Stimulated activated CD4-positive, alpha-beta T cell treated with anti-CD3 and anti-CD28 coated beads, Interleukin-1b, Interleukin-23, amount 100 ng/mL, for 4 hours (primary cell): Measurements from ENCODE around the gene PLIN5.
A peak's percentile ranks its signal among the peaks of the same experiment; 100 is the strongest.
"Not testable (repeated sequence)": the region's sequence is repeated elsewhere in the genome, so short reads cannot be mapped to it uniquely, and the experiment has no call there.

Experiments used
- DNase-seq, 2 donors: peaks; one replicate each; pipeline ENCODE4 v3.0.0-alpha.2; 2020; ENCODE audit warnings: low read depth in 2 of 2

PLIN5 gene

DNA sequence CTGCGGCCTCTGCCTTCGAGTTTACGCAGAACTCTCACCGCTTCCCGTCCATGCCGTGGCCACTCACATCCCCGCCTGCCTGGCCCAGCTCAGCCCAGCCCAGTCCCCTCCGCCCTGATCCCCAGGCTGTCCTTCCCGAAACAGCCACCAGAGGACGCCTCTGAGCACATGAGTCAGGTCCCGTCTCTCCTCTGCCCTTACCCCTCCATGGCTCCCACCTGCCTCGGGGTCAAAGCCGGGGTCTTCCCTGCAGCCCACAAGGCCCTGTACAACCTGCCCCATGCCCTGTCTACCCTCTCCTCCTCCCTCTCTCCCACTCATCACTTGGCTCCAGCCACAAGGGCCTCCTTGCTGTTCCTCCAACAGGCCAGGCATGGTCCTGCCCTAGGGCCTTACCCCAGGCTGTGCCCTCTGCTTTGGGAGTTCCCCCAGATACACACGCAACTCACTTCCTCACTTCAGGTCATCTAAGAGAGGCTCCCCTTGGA is 32.6 kb upstream of the PLIN5 start:
- DNase-seq = peak; percentile 50 to 53

DNA sequence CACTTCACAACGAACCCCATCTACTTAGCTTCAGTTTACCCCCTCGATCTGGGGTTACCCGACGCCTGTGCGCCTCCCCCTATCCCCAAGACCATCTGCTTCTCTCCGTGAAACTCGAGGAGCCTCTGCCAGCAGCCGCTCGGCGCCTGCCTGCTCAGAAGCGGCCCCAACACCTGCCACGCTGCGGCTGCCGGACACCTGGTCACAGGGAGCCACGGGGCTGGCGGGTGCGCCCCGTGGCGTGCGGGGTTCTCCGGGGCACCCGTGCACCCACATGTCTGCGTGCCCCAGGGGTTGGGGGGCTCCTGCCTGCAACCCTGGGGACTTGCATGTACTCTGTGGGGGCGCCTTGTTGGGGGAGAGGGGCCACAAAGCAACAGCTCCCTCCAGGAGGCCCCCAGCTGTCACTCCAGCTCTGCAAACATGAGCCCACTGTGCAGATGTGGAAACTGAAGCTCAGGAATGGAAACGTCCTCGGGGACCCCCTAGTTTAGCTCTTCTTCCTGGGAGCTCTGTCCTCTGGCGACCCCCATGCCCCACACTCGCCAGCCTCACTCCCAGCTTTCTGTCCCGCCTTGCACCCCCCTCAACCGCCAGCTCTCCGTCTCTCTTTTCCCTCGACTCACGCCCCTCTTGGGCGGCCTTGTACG is 31.5 kb upstream of the PLIN5 start:
- DNase-seq = no peak

DNA sequence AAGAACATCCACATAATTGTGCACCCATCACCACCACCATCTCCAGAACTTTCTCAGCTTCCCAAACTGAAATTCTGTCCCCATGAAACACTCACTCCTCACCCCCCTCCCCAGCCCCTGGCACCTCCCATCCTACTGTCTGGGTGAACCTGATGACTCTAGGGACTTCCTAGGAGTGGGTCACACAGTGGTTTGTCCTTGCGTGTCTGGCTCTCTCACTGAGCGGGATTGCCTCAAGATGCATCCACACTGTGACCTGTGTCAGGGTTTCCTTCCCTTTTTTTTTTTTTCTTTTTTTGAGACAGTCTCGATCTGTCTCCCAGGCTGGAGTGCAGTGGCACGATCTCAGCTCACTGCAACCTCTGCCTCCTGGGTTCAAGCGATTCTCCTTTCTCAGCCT is 28.5 kb upstream of the PLIN5 start:
- not testable (repeated sequence) for DNase-seq

DNA sequence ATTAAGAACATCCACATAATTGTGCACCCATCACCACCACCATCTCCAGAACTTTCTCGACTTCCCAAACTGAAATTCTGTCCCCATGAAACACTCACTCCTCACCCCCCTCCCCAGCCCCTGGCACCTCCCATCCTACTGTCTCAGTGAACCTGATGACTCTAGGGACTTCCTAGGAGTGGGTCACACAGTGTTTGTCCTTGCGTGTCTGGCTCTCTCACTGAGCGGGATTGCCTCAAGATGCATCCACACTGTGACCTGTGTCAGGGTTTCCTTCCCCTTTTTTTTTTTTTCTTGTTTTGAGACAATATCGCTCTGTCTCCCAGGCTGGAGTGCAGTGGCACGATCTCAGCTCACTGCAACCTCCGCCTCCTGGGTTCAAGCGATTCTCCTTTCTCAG is 27.1 kb upstream of the PLIN5 start:
- not testable (repeated sequence) for DNase-seq

DNA sequence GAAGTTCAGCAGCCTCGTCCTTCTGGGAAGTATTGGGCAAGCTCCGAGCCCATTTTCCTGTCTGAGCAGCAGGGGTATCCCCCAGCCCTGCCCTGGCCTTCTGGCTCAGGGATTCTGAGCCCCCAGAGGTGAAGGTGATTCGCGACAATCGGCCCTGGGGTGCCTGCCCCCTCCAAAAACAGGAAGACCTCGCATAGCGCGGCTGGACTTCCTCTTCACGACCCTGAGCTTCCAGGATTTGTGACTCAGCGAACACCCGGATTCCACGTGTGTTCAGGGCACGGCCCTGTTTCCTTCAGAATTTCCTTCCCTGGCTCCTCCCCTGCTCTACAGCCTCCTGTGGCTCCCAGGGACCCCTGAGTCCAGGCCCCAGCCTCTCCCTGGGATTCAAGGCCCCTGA is 24.5 kb upstream of the PLIN5 start, which contains the start of gene SEMA6B:
SEMA6B (minus strand) TSS at position 116 of the 400 bp plus-strand sequence. CDS start 1,227 bp downstream, outside the sequence.
- DNase-seq = no peak

DNA sequence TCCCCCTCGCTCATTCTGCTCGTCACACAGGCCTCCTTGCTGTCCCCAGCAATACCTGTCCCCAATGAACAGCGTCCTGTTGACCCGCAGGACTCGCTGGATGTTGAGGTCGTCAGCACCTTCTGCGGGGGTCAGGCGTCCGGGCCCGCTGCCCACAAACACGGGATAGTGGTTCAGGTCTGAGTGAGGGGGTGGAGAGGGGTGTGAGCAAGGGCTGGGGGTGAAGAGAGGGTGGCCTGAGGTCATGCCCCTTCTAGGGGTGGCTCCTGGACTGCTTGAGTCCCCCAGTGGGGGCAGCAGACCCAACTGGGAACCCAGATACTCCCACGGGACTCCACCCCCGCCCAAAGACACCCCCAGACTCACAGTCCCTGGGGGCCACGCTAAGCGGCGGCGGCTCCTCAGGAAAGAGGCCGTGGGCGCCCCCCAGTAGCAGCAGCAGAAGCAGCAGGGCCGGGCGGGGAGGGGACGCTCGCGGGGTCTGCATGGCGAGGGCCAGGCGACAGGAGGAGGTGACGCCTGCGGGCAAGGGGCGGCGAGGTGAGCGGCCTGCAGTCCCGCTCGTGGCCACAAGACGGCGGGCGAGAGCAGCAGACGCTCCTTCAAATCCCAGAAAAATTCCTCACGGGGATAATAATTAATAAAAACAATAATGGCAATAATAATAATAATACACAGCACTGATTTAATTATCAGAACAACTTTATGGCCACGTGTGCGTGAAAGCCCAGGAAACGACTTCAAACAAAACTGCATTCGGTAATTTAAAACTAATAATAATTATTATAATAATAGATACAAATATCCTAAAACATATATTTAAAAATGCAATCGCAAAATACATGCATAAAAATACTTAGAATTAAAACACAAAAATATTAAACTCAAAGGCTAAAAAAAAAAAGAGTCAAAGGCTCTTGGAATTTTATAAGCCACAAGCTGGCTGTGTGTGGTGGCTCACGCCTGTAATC is 23.2 kb upstream of the PLIN5 start:
- DNase-seq = peak; percentile 15 to 38

DNA sequence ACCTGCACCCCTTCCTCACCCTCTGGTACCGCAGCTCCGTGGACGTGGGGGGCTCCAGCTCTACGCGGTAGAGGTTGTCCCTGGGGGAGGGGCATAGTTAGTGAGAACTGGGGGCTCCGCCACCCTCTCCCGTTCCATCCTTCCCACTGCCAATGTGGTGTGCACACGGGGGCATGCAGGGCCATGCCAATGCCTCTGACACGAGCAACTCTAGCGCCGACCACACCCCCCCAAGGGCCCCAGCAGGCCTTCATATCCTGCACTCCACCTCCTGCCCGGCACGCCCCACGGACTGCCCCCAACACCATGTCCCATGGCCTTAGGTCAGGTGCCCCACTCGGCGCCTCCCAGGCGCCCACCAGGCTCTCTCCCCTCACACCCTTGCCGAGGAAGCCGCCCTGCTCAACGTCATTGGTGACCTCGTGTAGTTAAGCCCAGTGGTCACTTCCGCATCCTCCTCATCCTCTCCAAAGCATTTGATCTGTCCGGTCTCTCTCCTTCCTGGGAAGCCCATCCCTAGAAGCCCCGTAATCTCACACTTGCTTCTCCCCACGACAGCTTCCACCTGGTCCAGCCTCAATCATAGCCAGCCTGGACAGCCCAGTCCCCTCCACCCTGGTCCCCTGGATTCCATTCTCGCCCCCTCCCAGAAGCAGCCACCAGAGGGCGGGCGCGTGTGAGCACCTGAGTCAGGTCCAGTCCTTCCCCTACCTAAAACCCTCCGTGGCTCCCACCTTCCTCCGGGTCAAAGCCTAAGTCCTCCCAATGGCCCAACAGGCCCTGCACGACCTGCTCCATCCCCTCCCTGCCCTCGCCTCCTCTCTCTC is 22.3 kb upstream of the PLIN5 start:
- peak in 1 of 2 donors; percentile 13 for DNase-seq

DNA sequence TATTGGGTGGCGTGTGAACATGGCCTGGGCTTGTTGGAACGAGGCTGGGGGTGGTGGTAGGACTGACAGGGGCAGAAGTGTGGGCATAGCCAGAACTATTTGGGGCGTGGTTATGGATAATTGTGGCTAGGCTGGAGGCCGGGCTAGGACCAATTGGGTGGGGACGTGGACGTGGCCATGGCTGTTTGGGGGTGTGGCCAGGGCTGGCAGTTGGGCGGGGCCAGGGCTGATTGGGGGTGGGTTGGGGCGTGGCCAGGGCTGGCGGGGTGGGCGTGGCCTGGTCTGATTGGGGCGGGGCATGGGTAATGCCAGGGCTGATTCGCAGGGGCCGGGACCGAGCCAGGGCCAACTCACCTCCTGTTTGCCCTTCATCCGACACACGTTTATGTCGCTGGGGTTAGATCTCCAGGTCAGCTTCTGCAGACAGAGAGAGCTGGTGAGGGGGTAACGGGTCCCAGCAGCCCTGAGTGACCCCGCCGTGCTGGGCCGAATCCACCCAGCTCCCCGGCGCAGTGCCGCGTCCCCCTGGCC is 21.6 kb upstream of the PLIN5 start:
- DNase-seq = peak in 1 of 2 donors; percentile 20

DNA sequence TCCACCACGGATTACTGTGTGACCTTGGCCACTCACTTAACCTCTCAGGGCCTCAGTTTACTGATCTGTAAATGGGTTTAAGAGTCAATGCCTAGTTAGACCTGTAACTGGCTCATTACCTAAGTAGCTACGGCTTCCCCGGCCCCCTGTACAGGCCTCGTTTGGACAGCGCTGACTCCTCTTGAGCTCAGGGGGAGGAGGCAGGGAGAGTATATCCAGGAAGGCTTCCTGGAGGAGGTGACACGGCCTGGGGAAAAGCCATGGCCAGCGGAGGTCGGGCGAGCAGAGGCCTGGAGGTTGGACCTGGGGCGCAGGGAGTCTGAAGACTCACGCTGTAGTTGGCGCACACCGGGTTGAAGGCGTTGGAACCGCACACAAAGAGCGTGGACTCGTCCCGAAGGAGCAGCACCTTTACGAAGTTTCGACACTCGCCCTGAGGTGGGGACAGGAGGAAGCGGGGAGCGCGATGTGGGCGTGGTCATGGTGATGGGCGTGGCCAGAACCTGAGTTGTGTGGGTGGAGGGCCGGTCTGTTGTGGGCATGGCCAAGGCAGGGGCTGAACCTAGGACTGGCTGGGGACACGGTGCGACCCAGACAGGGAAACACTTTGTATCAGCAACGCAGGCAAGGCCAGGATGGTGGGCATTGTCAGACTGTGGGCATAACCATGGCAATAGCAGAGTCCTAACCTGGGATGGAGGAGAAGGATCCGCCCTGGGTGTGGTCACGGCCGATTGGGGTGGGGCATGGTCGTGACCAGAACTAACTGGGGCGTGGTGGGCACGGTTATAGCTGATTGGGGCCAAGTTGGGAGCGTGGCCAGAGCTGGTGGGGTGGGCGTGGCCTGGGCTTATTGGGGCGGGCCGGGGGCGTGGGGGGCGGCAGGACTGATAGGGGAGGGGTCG is 20.9 kb upstream of the PLIN5 start:
- no peak for DNase-seq

DNA sequence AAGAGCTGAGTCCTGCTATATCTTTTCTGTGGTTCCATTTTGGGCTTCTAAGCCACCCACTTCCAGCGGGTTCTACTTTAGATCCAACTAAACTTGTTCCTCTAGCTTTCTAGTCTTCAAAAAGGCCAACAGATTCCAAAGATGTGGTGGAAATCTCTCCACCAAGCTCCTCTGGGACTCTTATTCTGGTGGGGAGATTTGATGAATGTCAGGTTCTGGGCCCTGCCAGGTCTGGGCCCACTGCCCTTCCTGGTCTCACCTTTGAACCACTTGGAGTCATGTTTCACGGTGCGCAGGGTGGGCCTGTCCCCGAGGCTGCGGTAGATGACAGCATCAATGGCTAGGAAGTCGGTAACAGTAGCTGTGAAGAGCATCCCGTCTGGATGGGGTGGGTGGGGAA is 19.7 kb upstream of the PLIN5 start:
- DNase-seq = no peak

DNA sequence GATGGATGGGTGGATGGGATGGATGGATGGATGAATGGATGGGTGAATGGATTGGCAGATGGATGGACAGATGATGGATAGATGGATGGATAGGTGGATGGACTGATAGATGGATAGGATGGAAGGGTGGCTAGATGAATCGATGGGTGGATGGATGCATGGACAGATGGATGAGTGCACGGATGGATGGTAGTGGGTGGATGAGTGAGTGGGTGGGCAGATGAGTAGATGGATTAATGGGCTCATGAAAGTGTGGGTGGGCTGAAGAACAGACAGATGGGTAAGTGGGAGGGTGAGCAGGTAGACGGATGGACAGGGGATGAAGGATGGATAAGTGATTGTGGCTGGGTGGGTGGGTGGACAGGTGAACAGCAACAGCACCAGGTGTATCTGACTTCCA is 18.8 kb upstream of the PLIN5 start:
- no peak for DNase-seq

DNA sequence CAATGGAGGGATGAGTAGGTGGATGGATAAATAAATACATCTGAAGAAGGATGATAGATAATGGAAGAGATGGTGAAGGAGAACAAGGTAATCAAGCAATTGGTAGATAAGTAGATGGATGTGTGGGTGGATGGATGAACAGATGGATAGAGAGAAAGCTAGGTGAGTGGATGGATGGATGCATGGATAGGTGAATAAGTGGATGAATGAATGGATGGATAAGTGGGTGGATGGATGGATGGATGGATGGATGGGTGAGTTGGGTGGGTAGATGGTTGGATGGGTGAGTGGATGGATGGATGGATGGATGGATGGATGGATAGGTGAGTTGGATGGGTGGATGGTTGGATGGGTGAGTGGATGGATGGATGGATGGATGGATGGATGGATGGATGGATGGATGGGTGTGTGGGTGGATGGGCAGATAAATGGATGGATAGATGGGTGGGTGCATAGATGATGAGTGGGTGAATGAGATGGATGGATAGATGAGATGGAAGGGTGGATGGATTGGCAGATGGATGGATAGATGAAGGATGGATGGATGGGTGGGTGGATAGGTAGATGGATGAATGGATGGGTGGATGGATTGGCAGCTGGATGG is 18.2 kb upstream of the PLIN5 start:
- no peak for DNase-seq

DNA sequence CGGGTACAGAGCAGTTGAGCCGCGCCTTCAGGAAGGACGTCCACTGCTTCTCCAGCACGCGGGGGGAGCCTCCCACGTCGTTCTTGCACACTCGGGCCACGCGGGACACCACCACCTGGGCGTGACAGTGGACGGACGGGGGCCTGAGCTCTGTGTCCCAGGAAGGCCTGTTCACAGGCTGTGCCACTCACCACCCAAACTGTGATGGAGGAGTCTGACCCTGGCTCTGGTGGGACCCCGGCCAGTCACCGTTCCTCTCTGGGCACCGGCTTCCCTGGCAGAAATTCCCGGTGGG is 17.4 kb upstream of the PLIN5 start:
- no peak for DNase-seq

DNA sequence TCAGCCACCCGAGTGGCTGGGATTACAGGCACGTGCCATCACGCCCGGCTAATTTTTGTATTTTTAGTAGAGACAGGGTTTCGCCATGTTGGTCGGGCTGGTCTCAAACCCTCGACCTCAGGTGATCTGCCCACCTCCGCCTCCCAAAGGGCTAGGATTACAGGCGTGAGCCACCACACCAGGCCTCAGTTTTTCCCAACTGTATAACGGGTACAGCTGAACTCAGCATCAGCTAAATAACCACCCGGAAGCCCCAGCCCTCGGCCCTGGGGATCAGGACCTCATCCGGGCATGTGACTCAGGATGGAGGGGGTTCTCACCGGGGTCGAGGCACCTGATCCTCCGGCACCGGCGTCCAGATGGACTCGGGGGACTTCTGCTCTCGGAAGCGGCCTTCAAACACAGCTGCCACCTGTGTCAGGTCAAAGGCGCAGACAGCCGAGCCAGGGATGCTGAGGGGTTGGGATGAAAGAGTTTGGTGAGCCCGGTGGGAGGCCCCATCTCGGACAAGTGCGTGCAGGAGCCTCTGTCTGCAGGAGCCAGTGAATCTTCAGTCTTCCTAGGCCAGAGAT is 15.5 kb upstream of the PLIN5 start:
- no peak for DNase-seq

DNA sequence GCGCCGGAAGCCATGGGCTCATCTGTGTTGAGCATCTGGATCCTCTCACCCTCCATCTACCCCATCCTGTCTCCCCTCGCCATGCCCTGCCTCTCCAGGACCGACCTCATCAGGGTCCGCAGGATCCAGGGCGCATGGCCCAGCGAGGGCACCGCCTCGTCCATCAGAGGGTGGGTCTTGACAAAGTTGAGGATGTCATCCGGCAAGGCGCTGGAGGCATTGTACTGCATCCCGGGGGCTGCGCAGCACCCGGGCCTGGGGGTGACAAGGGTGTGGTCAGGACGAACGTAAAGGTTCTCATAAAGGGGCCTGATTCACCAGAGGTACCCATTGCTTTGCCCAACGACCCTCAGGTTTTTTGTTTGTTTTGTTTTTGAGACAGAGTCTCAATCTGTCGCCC is 15.0 kb upstream of the PLIN5 start:
- DNase-seq = no peak

DNA sequence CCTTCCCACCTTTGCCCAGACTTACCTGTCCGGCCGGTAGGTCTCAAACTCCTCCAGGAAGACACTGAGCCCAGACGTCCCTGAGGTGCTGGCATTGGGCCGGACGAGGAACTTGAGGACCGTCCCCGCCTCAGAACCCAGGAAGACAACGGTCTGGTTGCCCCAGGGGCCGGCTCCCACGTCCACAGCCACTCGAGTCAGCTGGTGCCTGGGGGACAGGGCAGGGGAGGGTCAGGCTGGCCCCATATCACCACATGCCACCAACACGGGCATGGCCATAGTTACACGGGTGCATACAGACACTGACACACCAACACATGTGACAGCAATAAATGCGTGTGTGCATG is 13.2 kb upstream of the PLIN5 start:
- DNase-seq = no peak

DNA sequence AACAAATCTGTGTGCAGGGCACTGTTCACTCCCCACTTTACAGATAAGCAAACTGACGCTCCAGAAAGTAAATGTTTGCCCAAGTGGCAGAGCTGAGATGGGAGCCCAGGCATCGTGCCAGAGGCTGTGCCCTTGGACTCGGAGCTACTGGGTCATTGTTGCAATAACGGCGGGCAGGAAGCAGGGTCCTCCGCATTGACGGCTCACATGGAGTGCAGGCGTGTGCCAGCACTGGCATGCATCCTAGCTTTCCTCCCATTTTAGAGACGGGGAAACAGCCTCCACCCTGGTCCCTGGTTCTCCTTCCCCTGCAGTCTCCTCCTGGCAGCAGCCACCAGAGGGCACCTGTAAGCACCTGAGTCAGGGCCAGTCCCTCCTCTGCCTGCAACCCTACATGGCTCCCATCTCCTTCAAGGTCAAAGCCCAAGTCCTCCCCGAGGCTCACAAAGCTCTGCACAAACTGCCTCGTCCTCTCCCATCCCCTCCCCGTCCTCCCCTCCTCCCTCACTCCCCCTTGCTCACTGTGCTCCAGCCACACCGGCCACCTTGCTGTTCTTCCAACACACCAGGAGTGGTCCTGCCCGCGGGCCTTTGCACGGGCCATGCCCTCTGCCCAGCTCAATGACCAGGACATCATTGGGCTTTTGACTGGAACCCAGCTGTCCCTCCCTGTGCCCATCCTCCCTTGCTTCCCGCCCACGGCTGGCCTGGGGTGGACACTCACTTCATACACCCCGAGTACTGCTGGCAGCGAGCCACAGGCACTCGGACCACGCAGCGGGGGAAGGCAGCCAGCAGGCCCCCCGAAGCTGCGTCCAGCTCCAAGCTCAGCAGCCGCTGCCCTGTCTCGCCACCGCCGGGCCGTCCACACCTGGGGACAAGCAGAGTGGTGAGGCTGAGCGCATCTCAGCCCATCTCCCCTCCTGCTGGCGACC is 12.5 kb upstream of the PLIN5 start:
- DNase-seq = no peak

DNA sequence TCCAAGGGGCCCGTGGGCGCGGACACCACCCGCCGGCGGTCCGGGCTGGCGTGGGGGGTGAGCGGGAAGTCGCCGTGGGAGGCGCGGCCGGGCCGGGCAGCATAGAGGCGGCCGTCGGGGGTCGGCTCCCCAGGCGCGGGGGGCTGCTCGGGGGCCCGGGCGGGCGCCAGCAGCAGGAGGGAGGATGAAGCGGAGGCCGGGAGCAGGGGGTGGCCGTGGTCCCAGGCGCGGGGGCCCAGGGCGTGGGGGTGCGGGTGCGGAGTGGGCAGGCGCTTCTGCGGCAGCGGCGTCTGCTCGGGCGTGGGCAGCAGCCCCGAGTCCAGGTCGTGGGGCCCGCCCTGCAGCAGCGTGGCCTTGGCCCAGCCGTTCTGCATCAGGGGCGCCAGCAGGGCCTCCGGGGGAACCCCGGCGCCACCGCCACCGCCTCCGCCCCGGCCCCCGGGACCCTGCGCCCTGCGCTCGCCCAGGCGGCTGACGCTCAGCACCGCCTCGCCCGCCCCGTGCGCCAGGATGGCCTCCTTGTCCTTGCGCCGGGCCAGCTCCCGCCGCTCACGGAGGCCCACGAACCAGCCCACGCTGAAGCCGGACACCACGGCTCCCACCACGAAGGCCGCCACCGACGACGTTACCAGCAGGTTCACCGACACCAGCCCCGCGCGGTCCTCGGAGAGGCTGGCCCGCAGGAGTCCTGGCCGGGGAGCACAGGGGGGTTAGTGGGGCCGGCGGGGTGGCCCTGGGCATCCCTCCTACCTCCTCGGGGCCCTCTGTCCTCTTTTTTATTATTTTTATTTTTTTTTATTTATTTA is 9.0 kb upstream of the PLIN5 start:
- DNase-seq = no peak
